Measurements from ENCODE around the gene RNF215. TPM values are rescaled to one million over a fixed set of nuclear protein-coding genes. Genes with fewer than 3 reads are reported as not detected.

RNF215 gene
- total and polyA plus RNA-seq, 2 of the 13 experiments (the other 11 are each of a cell fraction or from before 2014, with no cell fraction given), result 5.3 to 6.1 TPM

DNA sequence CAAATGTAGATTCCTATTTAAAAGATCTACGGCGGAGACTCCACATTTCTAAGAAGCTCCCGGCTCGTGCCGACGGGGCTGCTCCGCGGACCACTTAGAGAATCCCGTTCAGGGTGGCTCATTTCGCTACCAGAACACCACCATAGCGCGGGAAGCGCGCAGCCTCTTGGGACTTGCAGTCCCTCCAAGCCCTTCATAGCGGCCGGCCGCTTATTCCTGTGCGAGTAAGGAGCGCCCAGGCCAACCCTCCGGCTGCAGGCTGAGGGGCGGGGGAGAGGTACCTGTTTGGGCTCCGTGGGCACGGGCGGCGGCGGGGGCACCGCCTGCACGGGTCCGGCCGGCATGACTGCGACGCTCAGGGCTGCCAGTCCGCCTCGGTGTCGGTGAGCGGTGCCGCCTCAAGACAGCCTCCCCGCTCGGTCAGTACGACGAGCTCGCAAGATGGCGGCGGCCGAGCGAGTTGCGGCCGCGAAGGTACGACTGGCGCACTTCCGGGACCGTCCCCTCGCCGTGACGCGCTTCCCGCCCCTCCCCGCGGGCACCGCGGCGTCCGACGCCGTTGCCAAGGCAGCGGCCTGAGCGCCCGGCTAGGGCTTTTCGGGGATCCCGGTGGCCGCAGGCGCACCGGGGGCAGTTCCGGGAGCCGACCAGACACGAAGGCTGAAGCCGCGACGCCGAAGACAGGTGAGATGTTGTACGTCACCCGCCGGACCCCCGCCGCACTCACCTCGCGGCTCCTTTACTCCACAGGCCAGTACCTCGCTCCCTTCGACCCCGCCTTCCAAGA is 30.6 kb downstream of the RNF215 start, which contains the start of the genes CCDC157 and SF3A1 (continued):
- TF ChIP-seq CHD2 (IDR thresholded peaks at IDR 0.05; ENCODE audit: low read depth, low read length), result peak; percentile 81
- TF ChIP-seq HOXD1 (CRISPR knock-in tag; IDR thresholded peaks at IDR 0.05), result peak; percentile 76
- TF ChIP-seq NFYC (CRISPR knock-in tag; IDR thresholded peaks at IDR 0.05), result peak; percentile 25
- peak; percentile 90 for TF ChIP-seq DZIP1 (CRISPR knock-in tag; IDR thresholded peaks at IDR 0.05)
- no peak for TF ChIP-seq ZMYM2 (CRISPR knock-in tag; IDR thresholded peaks at IDR 0.05)
- TF ChIP-seq, protein P1, sequence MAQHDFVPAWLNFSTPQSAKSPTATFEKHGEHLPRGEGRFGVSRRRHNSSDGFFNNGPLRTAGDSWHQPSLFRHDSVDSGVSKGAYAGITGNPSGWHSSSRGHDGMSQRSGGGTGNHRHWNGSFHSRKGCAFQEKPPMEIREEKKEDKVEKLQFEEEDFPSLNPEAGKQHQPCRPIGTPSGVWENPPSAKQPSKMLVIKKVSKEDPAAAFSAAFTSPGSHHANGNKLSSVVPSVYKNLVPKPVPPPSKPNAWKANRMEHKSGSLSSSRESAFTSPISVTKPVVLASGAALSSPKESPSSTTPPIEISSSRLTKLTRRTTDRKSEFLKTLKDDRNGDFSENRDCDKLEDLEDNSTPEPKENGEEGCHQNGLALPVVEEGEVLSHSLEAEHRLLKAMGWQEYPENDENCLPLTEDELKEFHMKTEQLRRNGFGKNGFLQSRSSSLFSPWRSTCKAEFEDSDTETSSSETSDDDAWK (CRISPR knock-in tag; IDR thresholded peaks at IDR 0.05), result no peak
- TF ChIP-seq ZSCAN22 (CRISPR knock-in tag; IDR thresholded peaks at IDR 0.05), result no peak
- TF ChIP-seq, protein P2, sequence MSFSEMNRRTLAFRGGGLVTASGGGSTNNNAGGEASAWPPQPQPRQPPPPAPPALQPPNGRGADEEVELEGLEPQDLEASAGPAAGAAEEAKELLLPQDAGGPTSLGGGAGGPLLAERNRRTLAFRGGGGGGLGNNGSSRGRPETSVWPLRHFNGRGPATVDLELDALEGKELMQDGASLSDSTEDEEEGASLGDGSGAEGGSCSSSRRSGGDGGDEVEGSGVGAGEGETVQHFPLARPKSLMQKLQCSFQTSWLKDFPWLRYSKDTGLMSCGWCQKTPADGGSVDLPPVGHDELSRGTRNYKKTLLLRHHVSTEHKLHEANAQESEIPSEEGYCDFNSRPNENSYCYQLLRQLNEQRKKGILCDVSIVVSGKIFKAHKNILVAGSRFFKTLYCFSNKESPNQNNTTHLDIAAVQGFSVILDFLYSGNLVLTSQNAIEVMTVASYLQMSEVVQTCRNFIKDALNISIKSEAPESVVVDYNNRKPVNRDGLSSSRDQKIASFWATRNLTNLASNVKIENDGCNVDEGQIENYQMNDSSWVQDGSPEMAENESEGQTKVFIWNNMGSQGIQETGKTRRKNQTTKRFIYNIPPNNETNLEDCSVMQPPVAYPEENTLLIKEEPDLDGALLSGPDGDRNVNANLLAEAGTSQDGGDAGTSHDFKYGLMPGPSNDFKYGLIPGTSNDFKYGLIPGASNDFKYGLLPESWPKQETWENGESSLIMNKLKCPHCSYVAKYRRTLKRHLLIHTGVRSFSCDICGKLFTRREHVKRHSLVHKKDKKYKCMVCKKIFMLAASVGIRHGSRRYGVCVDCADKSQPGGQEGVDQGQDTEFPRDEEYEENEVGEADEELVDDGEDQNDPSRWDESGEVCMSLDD (CRISPR knock-in tag; IDR thresholded peaks at IDR 0.05; ENCODE audit: borderline replicate concordance), result peak; percentile 78; the same call in 1 of the 2 replicates
- TF ChIP-seq, protein P3, sequence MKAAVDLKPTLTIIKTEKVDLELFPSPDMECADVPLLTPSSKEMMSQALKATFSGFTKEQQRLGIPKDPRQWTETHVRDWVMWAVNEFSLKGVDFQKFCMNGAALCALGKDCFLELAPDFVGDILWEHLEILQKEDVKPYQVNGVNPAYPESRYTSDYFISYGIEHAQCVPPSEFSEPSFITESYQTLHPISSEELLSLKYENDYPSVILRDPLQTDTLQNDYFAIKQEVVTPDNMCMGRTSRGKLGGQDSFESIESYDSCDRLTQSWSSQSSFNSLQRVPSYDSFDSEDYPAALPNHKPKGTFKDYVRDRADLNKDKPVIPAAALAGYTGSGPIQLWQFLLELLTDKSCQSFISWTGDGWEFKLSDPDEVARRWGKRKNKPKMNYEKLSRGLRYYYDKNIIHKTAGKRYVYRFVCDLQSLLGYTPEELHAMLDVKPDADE (CRISPR knock-in tag; IDR thresholded peaks at IDR 0.05), result no peak
- TF ChIP-seq, protein P4, sequence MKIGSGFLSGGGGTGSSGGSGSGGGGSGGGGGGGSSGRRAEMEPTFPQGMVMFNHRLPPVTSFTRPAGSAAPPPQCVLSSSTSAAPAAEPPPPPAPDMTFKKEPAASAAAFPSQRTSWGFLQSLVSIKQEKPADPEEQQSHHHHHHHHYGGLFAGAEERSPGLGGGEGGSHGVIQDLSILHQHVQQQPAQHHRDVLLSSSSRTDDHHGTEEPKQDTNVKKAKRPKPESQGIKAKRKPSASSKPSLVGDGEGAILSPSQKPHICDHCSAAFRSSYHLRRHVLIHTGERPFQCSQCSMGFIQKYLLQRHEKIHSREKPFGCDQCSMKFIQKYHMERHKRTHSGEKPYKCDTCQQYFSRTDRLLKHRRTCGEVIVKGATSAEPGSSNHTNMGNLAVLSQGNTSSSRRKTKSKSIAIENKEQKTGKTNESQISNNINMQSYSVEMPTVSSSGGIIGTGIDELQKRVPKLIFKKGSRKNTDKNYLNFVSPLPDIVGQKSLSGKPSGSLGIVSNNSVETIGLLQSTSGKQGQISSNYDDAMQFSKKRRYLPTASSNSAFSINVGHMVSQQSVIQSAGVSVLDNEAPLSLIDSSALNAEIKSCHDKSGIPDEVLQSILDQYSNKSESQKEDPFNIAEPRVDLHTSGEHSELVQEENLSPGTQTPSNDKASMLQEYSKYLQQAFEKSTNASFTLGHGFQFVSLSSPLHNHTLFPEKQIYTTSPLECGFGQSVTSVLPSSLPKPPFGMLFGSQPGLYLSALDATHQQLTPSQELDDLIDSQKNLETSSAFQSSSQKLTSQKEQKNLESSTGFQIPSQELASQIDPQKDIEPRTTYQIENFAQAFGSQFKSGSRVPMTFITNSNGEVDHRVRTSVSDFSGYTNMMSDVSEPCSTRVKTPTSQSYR (CRISPR knock-in tag; IDR thresholded peaks at IDR 0.05; ENCODE audit: borderline replicate concordance), result no peak
- peak; percentile 19; the same call in 1 of the 2 replicates for TF ChIP-seq CTCF (CRISPR knock-in tag; IDR thresholded peaks at IDR 0.05)
- TF ChIP-seq ZNF883 (CRISPR knock-in tag; IDR thresholded peaks at IDR 0.05; ENCODE audit: not compliant biosample characterization), result peak; percentile 41
- TF ChIP-seq NFIB (CRISPR knock-in tag; IDR thresholded peaks at IDR 0.05; ENCODE audit: borderline replicate concordance), result no peak
- TF ChIP-seq HMGA1 (CRISPR knock-in tag; conservative IDR thresholded peaks at IDR 0.05), result no peak
- no peak for TF ChIP-seq CEBPB (IDR thresholded peaks at IDR 0.05; ENCODE audit: borderline replicate concordance, low read depth, low read length)
